Aorta (tissue), 5 donors: Measurements from ENCODE around the gene DIAPH2. TPM values are rescaled to one million over a fixed set of nuclear protein-coding genes. Genes with fewer than 3 reads are reported as not detected.
"Not testable (repeated sequence)": the region's sequence is repeated elsewhere in the genome, so short reads cannot be mapped to it uniquely, and the experiment has no call there.

Source experiments
- ATAC-seq: fragments of 200-7000 bp; cut with Tn5 transposase; one replicate; pipeline ENCODE4 v1.9.1; 2022; ENCODE audit warnings: moderate library complexity; ENCODE audit not compliant: low FRiP score
- DNase-seq, 2 donors: peaks; one replicate each; pipeline ENCODE4 v3.0.0-alpha.2; 2020
- H3K27ac ChIP-seq, 2 donors: one replicate each; pipeline ENCODE4 v1.5.1; 2013; ENCODE audit warnings: low read length in 2 of 2, mild to moderate bottlenecking in 2 of 2, moderate library complexity in 2 of 2, control low read depth in 1 of 2, inconsistent platforms in 1 of 2, low read depth in 1 of 2
- H3K27me3 ChIP-seq, 2 donors: one replicate each; pipeline ENCODE4 v1.6.1; 2013; ENCODE audit warnings: control low read depth in 1 of 2, low read length in 1 of 2, mild to moderate bottlenecking in 1 of 2, moderate library complexity in 1 of 2; ENCODE audit not compliant: insufficient read depth in 2 of 2, control insufficient read depth in 1 of 2
- H3K36me3 ChIP-seq, 2 donors: one replicate each; pipeline ENCODE4 v1.6.1; 2013; ENCODE audit warnings: control low read depth in 1 of 2, low read length in 1 of 2, mild to moderate bottlenecking in 1 of 2; ENCODE audit not compliant: insufficient read depth in 2 of 2, control insufficient read depth in 1 of 2
- H3K4me1 ChIP-seq, 2 donors: one replicate each; pipeline ENCODE4 v1.6.1; 2013; ENCODE audit warnings: low read length in 2 of 2, control low read depth in 1 of 2, mild to moderate bottlenecking in 1 of 2, moderate library complexity in 1 of 2; ENCODE audit not compliant: insufficient read depth in 2 of 2, control insufficient read depth in 1 of 2
- H3K4me3 ChIP-seq, 2 donors: one replicate each; pipeline ENCODE4 v1.5.1; 2013; ENCODE audit warnings: low read length in 2 of 2, control low read depth in 1 of 2, mild to moderate bottlenecking in 1 of 2
- H3K9me3 ChIP-seq: one replicate; pipeline ENCODE4 v1.6.1; 2013; ENCODE audit warnings: mild to moderate bottlenecking, low read length; ENCODE audit not compliant: control insufficient read depth
- WGBS, 2 donors: extraction: QIAGEN DNeasy Blood & Tissue Kit; methylation state at CpG; one replicate each; pipeline ENCODE4 v1.1.7; 2013; 5-methylcytosine and 5-hydroxymethylcytosine counted together
- intact Hi-C, 2 donors: fragments of 100-400 bp; cut with DNase I; formaldehyde crosslinking; loops; one replicate each; pipeline versions ENCODE4 v1.14.2 to v1.15.0; 2022
- polyA plus RNA-seq, 2 donors: library from polyadenylated mRNA; stranded (reverse); fragments of 200-250 nt; gene quantifications; one replicate each; pipeline ENCODE4 v1.2.3, GENCODE V29; 2013
- total RNA-seq, 2 donors: library from RNA; stranded (reverse); fragmentation: NEBNext Ultra II Directional; extraction: Animal tissue kit (Norgen Biotek cat#: 25700); gene quantifications; one replicate each; pipeline ENCODE4 v1.2.1, GENCODE V29; 2021
- donor health status: healthy with polysubstance abuse.
- donor health status: Bipolar disorder and iron deficiency.
- donor health status: DM: no; HTN: no; CAD: no.
- donor health status: DM: no; HTN: no; CAD: no.
- donor health status: DM: yes; HTN: yes; CAD: no.

Gene DIAPH2
- total and polyA plus RNA-seq, 4 donors = 6.5 to 48.4 (median 29.9) TPM

DNA sequence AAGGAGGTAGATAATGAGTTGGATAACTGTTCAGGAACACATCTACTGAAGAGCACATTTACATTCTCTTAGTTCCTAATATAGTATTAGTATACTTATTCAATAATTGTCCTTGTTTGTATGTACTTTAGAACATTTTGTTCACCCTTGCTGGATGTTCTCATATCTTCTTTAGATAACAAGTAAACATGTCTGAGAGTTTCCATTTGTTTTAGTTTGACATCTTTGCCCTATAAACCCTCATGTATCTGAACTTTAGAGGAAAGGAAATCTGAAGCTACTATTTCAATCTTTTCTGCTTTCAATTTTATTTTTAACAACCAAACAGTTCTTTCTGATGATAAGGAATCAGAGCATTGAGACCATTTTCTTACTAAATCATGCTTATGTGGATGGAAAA is 717.7 kb downstream of the DIAPH2 start:
- Histone ChIP-seq H3K4me1 (no peaks in the 10 kb centered on the region), H3K9me3 (no peaks in the 10 kb centered on the region), H3K36me3 (no peaks in the 10 kb centered on the region), H3K27ac (no peak overlapping the region), H3K4me3 (no peak overlapping the region), H3K27me3 (no peaks in the 10 kb centered on the region)
- intact Hi-C loops = no loop called here
- ATAC-seq (no peak), DNase-seq (no peak)

DNA sequence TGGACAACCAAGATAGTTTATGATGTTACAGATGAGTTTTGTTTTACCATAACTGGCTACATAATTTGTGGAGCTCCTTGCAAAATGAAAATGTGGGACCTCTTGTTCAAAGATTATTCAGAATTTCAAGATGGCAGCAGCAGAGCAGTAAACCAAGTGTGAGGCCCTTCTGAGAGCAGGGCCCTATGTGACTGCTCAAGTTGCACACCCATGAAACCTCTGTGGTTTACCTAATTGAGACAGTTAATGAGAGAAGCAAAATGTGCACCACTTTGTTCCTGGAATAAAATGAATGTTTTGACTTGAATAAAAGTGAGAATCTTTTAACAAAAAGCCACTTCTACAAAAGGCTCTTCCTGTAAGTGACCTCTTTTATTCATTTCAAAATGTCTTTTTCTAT is 718.3 kb downstream of the DIAPH2 start:
- H3K27ac ChIP-seq = no peak overlapping the region
- no peak for ATAC-seq
- H3K9me3 ChIP-seq = no peaks in the 10 kb centered on the region
- H3K27me3 ChIP-seq = no peaks in the 10 kb centered on the region
- DNase-seq = no peak
- no peaks in the 10 kb centered on the region for H3K4me1 ChIP-seq
- no peak overlapping the region for H3K4me3 ChIP-seq
- intact Hi-C loops = no loop called here
- H3K36me3 ChIP-seq = no peaks in the 10 kb centered on the region

DNA sequence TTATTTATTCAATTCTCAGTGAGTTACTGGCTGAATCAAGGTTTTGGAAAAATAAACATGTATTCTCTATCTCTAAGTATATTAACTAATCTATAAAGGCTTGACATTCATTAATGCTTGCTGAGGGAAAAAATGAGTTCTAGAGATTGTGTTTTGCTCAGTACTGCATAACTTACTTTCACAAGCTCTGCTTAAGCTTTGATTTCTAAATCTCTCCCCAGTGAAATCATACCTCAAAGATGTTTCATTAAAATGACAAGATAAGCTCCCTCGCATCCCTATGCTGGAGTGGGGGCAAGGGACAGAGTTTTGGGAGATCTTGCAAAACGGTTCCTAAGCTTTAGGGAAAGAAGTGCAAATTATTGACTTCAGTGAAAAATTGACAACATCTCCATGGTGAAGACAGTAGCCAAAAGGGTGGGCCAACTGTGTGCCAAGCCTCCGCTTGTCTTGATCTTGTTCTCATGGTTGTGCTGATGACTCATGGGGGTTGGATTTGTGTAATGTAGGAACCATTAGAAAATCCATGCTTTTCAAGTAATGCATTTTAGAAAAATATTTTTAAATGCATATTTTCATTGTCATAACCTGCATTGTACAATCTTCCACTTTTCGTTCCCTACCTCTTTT is 720.5 kb downstream of the DIAPH2 start:
- WGBS, 2 donors = 76 to 87% methylated on average over 4 of the region's 4 CpGs
- H3K4me1 ChIP-seq = no peaks in the 10 kb centered on the region
- H3K4me3 ChIP-seq = no peak overlapping the region
- no peaks in the 10 kb centered on the region for H3K36me3 ChIP-seq
- intact Hi-C loops = no loop called here
- ATAC-seq (no peak), DNase-seq (no peak)
- no peak overlapping the region for H3K27ac ChIP-seq
- no peaks in the 10 kb centered on the region for H3K27me3 ChIP-seq
- H3K9me3 ChIP-seq = peaks cover 2% of the 10 kb centered on the region

DNA sequence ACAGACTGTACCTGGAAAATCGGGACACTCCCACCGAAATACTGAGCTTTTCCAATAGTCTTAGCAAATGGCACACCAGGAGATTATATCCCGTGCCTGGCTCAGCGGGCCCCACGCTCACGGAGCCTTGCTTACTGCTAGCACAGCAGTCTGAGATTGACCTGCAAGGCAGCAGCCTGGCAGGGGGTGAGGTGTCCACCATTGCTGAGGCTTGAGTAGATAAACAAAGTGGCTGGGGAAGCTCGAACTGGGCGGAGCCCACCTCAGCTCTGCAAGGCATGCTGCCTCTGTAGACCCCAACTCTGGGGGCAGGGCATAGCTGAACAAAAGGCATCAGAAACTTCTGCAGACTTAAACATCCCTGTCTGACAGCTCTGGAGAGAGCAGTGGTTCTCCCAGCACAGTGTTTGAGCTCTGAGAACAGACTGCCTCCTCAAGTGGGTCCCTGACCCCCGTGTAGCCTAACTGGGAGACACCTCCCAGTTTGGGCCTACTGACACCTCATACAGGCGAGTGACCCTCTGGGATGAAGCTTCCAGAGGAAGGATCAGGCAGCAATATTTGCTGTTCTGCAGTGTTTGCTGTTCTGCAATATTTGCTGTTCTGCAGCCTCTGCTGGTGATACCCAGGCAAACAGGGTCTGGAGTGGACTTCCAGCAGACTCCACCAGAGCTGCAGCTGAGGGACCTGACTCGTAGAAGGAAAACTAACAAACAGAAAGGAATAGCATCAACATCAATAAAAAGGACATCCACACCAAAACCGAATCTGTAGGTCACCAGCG is 725.2 kb downstream of the DIAPH2 start:
- ATAC-seq, intact Hi-C loops, H3K36me3 ChIP-seq, H3K27ac ChIP-seq, H3K27me3 ChIP-seq, H3K9me3 ChIP-seq, H3K4me3 ChIP-seq, DNase-seq, H3K4me1 ChIP-seq: not testable (repeated sequence)
- 93 to 98% methylated on average over 13 of the region's 13 CpGs for WGBS, 2 donors

GRCh38 chrX:97416461-97416860 is 731.8 kb downstream of the DIAPH2 start:
- 74 to 96% methylated on average over 1 of the region's 1 CpG for WGBS, 2 donors

DNA sequence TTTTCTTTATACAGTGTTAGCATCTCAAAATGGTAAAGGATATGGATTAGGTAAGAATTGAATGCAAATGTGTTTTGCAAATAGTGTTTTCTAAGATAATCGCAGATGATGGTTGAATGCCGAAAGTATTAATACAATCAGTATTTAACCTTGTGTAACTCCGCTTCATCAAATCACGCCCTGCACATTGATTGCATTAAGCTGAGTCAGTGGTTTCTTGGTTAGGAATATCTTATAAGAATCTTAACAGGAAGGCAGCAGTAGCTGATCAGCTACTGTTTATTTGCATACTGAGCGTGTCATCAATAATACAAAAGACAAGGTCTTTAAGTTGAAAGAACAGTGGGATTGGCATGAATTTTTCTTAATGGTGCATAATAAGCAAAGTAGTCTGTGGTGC is 744.5 kb downstream of the DIAPH2 start:
- ATAC-seq (no peak), DNase-seq (no peak)
- no peak overlapping the region for H3K27ac ChIP-seq
- intact Hi-C loops = no loop called here
- WGBS, 2 donors = 93 to 97% methylated on average over 5 of the region's 5 CpGs
- H3K36me3 ChIP-seq = no peaks in the 10 kb centered on the region
- no peaks in the 10 kb centered on the region for H3K9me3 ChIP-seq
- no peaks in the 10 kb centered on the region for H3K27me3 ChIP-seq
- H3K4me3 ChIP-seq = no peak overlapping the region
- H3K4me1 ChIP-seq = no peaks in the 10 kb centered on the region

More at GRCh38 chrX:97416461-97416860, 731.8 kb downstream of the DIAPH2 start:
- DNase-seq (no peak), ATAC-seq (no peak)
- Histone ChIP-seq H3K36me3 (no peaks in the 10 kb centered on the region), H3K27ac (no peak overlapping the region), H3K4me3 (no peak overlapping the region), H3K4me1 (no peaks in the 10 kb centered on the region), H3K9me3 (no peaks in the 10 kb centered on the region), H3K27me3 (no peaks in the 10 kb centered on the region)
- intact Hi-C loops = no loop called here

DNA sequence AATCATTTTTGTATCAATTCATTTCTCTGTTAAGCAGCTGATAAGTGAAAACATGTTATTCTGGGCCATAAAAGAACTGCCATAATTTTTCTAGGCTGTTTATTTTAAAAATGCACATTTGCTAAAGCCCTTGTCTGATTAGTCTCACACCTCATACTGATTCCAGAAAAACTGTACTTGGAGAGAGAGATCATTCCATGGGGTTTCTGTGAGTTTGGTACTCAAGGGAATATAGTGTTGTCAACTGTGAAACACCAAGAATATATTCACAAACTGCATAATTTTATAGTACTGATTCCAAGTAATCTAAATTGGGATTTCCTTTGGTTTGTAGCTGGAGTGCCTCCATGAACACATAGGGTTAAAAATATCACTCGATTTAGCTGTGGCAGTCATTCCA is 746.6 kb downstream of the DIAPH2 start:
- 11 to 16% methylated on average over 1 of the region's 1 CpG for WGBS, 2 donors
- no peak overlapping the region for H3K4me3 ChIP-seq
- no peaks in the 10 kb centered on the region for H3K36me3 ChIP-seq
- DNase-seq (no peak), ATAC-seq (no peak)
- H3K27ac ChIP-seq = no peak overlapping the region
- H3K9me3 ChIP-seq = no peaks in the 10 kb centered on the region
- intact Hi-C loops = no loop called here
- no peaks in the 10 kb centered on the region for H3K4me1 ChIP-seq
- H3K27me3 ChIP-seq = no peaks in the 10 kb centered on the region

- H3K4me1 ChIP-seq = no peaks in the 10 kb centered on the region
- WGBS, 2 donors = 62 to 76% methylated on average over 1 of the region's 1 CpG
- H3K27me3 ChIP-seq = no peaks in the 10 kb centered on the region
- intact Hi-C loops = no loop called here
- no peak for DNase-seq
- no peak for ATAC-seq
- no peaks in the 10 kb centered on the region for H3K36me3 ChIP-seq
- no peak overlapping the region for H3K27ac ChIP-seq
- no peak overlapping the region for H3K4me3 ChIP-seq
- H3K9me3 ChIP-seq = no peaks in the 10 kb centered on the region
Observed at GRCh38 chrX:97446298-97446882, 761.7 kb downstream of the DIAPH2 start.

- Histone ChIP-seq H3K27ac (no peak overlapping the region), H3K4me3 (no peak overlapping the region), H3K9me3 (no peaks in the 10 kb centered on the region), H3K36me3 (no peaks in the 10 kb centered on the region), H3K27me3 (no peaks in the 10 kb centered on the region), H3K4me1 (no peaks in the 10 kb centered on the region)
- ATAC-seq (no peak), DNase-seq (no peak)
- WGBS, 2 donors = 73 to 93% methylated on average over 5 of the region's 5 CpGs
- intact Hi-C loops = no loop called here
Observed at GRCh38 chrX:97447306-97447705, 762.7 kb downstream of the DIAPH2 start.
